A673 (cell line): Measurements from ENCODE around the gene PPP1R17. TPM values are rescaled to one million over a fixed set of nuclear protein-coding genes. Genes with fewer than 3 reads are reported as not detected.

ENCODE experiments used
- BruUV-seq: library from RNA; stranded (reverse); fragments of 400-500 nt; replicated peaks from 2 replicates; lab custom pipeline; 2021; lab: Mats Ljungman, UMichigan
- CTCF ChIA-PET: fragments of 300-600 bp; sonication (Branson Sonifier 250); formaldehyde crosslinking; loops from one replicate; lab custom pipeline; 2022; ENCODE audit warnings: antibody characterized with exemption; lab: Charles Lee
- POLR2A ChIA-PET: fragments of 300-600 bp; sonication (Branson Sonifier 250); formaldehyde crosslinking; loops from one replicate; lab custom pipeline; 2022; ENCODE audit warnings: antibody characterized with exemption; ENCODE audit not compliant: low non-redundant PET; lab: Charles Lee
- DNase-seq: peaks from one replicate; pipeline ENCODE4 v3.0.0-alpha.2; 2015; ENCODE audit warnings: low spot score
- H3K27ac ChIP-seq: fragments of 200-600 bp; sonication (generic); 2 replicates; pipeline ENCODE4 v1.5.1; 2016; ENCODE audit warnings: mixed run types, low read depth, mild to moderate bottlenecking, mixed read lengths, antibody characterized with exemption, low read length; ENCODE audit not compliant: poor library complexity, severe bottlenecking
- H3K27me3 ChIP-seq: fragments of 200-600 bp; sonication (generic); replicated peaks from 2 replicates; pipeline ENCODE4 v1.6.1; 2017; ENCODE audit warnings: mixed run types, low read depth, mild to moderate bottlenecking, mixed read lengths, antibody characterized with exemption, low read length; ENCODE audit not compliant: insufficient read depth, poor library complexity
- H3K36me3 ChIP-seq: fragments of 200-600 bp; sonication (generic); 2 replicates; pipeline ENCODE4 v1.6.1; 2016; ENCODE audit warnings: mixed run types, mild to moderate bottlenecking, mixed read lengths, antibody characterized with exemption, low read length; ENCODE audit not compliant: insufficient read depth, poor library complexity, severe bottlenecking
- H3K4me1 ChIP-seq: fragments of 200-600 bp; sonication (generic); 2 replicates; pipeline ENCODE4 v1.6.1; 2017; ENCODE audit warnings: mixed run types, mild to moderate bottlenecking, mixed read lengths, antibody characterized with exemption, low read length; ENCODE audit not compliant: insufficient read depth, poor library complexity, severe bottlenecking
- H3K4me3 ChIP-seq: fragments of 200-600 bp; sonication (generic); 2 replicates; pipeline ENCODE4 v1.5.1; 2016; ENCODE audit warnings: low read depth, mixed run types, mild to moderate bottlenecking, mixed read lengths, low read length; ENCODE audit not compliant: poor library complexity, severe bottlenecking
- H3K9me3 ChIP-seq: fragments of 200-600 bp; sonication (generic); 2 replicates; pipeline ENCODE4 v1.6.1; 2016; ENCODE audit warnings: mixed run types, low read depth, mild to moderate bottlenecking, mixed read lengths, antibody characterized with exemption, low read length; ENCODE audit not compliant: poor library complexity, severe bottlenecking
- EZH2 ChIP-seq: fragments of 200-600 bp; sonication (generic); IDR thresholded peaks from 2 replicates; pipeline ENCODE4 v1.6.1; 2017; ENCODE audit warnings: borderline replicate concordance, low read depth, mild to moderate bottlenecking, mixed read lengths, antibody characterized with exemption, low read length; ENCODE audit not compliant: poor library complexity, severe bottlenecking
- intact Hi-C: fragments of 100-400 bp; cut with micrococcal nuclease; formaldehyde crosslinking; loops from one replicate; pipeline ENCODE4 v1.10.0; 2022; ENCODE audit not compliant: unreplicated experiment
- total RNA-seq: library from RNA; stranded (reverse); gene quantifications from 2 replicates; pipeline ENCODE4 v1.2.3, GENCODE V29; 2021
- TF ChIP-seq, protein P1 (sequence below): fragments of 300-800, 200-600 bp; sonication (generic); conservative IDR thresholded peaks from 2 replicates; pipeline ENCODE4 v1.5.1; 2017; ENCODE audit warnings: low read depth, mild to moderate bottlenecking, antibody characterized with exemption, low read length, moderate library complexity, mixed read lengths

The PPP1R17 gene
- total RNA-seq, 1 experiment from 2014 or later, result not detected

DNA sequence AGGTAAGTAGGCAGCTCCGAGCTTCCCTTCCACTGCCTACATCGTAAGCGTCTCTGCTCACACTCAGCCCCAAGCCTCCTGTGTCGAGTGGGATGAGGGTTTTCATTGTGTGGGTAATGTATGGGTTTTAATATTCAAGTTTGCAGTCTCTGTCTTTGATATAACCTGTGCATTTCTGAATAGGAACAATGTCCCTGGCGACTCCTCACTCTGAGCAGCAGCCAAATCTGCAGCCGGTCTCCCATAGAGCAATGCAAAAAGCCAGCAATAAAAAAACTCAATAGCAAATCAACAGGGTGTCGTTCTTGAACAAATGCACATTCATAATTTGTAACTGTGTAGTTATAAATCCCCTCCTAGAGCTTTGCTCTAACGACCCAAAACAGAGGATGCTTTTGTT, 33.4 kb downstream of the PPP1R17 start:
- Histone ChIP-seq H3K9me3 (no peaks in the 10 kb centered on the region), H3K4me3 (no peak overlapping the region), H3K36me3 (no peaks in the 10 kb centered on the region), H3K27me3 (no peaks in the 10 kb centered on the region), H3K27ac (no peak overlapping the region), H3K4me1 (peaks cover 3% of the 10 kb centered on the region)
- peak; percentile 11 for DNase-seq
- ChIA-PET POLR2A (no interaction called here), CTCF (no interaction called here)
- intact Hi-C loops, result no loop called here
- BruUV-seq, result no TSS peak
- TF ChIP-seq, protein P1, sequence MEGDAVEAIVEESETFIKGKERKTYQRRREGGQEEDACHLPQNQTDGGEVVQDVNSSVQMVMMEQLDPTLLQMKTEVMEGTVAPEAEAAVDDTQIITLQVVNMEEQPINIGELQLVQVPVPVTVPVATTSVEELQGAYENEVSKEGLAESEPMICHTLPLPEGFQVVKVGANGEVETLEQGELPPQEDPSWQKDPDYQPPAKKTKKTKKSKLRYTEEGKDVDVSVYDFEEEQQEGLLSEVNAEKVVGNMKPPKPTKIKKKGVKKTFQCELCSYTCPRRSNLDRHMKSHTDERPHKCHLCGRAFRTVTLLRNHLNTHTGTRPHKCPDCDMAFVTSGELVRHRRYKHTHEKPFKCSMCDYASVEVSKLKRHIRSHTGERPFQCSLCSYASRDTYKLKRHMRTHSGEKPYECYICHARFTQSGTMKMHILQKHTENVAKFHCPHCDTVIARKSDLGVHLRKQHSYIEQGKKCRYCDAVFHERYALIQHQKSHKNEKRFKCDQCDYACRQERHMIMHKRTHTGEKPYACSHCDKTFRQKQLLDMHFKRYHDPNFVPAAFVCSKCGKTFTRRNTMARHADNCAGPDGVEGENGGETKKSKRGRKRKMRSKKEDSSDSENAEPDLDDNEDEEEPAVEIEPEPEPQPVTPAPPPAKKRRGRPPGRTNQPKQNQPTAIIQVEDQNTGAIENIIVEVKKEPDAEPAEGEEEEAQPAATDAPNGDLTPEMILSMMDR, result no peak
- no peak for TF ChIP-seq EZH2

DNA sequence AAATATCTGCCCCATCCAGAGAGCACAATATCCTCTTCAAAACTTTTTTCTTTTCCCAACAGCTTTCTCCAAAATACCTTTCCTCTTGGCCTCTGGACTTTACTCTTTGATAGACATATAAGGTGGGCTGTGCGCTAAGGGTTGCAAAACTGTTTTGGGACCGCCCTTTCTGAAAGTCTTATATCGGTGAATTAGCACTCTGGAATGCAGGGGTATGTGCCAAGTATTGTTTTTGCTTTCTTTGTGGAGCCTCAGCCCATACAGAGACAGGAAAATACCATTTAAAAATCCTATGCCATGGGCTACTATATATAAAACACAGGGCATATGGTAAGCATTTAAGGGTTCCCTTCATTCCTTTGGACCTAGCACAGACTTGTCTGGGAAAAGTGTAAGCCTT, 37.7 kb downstream of the PPP1R17 start:
- intact Hi-C loops, result no loop called here
- ChIA-PET POLR2A (no interaction called here), CTCF (no interaction called here)
- Histone ChIP-seq H3K36me3 (no peaks in the 10 kb centered on the region), H3K27ac (no peak overlapping the region), H3K27me3 (no peaks in the 10 kb centered on the region), H3K4me1 (peaks cover 3% of the 10 kb centered on the region), H3K4me3 (no peak overlapping the region), H3K9me3 (no peaks in the 10 kb centered on the region)
- TF ChIP-seq, protein P1, result no peak
- TF ChIP-seq EZH2, result no peak
- peak; percentile 7 for DNase-seq
- no TSS peak for BruUV-seq

DNA sequence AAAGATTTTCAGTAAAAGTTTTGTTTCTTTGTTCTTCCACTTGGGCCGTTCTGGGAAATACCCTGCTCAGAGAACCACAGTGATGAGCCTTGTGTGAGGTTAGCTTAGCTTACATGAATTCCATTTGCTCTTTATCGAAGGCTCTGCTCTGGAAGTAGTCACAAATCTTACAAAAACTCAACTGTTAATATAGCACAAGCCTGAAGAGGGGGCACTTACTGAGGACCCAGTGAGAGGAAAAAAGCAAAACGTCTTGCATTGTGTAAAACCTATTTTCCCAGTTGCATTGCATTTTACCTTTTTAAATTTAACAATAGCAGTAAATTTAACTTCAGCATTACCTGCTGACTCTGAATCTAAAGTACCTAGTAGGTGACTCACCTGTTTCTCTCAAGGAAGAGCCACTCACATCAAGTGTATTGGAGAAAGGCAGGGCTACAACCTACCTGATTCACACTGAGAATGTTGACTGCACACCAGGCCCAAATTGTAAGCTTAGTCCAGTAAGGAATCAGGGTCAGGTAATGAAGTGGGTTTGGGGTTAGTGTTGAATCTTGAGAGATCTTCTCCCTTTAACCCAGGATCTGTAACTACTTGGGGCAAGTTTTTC, 42.3 kb downstream of the PPP1R17 start:
- TF ChIP-seq, protein P1, result peak; percentile 47
- no peak for TF ChIP-seq EZH2
- Histone ChIP-seq H3K27ac (no peak overlapping the region), H3K9me3 (no peaks in the 10 kb centered on the region), H3K27me3 (no peaks in the 10 kb centered on the region), H3K4me1 (peaks cover 5% of the 10 kb centered on the region), H3K4me3 (no peak overlapping the region), H3K36me3 (no peaks in the 10 kb centered on the region)
- ChIA-PET CTCF (no interaction called here), POLR2A (no interaction called here)
- DNase-seq, result peak; percentile 14
- intact Hi-C loops, result no loop called here
- no TSS peak for BruUV-seq
